ENCODE data around the gene STARD6.
"Not testable (repeated sequence)": the region's sequence is repeated elsewhere in the genome, so short reads cannot be mapped to it uniquely, and the experiment has no call there.

The STARD6 gene, protein sequence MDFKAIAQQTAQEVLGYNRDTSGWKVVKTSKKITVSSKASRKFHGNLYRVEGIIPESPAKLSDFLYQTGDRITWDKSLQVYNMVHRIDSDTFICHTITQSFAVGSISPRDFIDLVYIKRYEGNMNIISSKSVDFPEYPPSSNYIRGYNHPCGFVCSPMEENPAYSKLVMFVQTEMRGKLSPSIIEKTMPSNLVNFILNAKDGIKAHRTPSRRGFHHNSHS

DNA sequence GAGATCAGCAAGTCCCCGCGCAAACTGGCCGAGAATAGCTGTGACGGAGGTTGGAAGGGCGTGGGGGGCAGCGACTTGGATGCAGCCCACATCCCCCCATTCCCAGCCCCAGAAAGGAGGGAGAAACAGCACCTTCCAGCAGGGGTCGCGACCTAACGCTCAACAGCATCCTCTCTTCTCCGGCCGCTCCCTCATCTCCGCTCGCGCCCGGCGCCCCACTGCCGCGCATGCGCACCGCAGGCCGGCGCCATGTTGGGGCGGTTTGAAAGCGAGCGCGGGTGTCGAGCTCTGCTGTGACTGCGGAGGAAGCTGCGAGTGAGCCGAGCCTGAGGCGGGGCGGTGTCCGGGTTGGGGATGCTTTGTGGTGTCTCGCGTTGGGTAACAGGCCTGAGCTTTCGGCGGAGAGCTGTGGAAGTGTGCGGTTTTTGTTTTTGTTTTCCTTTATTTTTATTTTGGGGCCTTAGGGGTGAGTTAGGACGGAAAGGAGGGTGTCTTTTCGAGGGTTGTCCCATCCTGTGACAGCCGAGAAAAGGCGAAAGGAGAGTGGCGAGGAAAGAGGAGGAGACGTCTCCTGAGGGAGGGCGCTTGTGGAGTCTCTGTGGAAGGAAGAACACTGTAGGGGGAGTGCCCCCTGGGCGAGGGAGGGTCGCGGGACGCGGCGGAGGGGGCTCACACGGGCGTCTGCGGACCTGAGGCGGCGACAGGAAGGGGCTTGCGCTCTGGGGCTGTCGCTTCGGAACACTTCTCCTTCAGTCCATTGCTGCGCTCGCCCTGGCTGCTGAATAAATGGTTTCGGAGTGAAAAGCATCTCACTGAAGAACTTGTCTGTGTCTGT lies at the start of gene STARD6, which contains the start of gene C18orf54:
Gene STARD6, minus strand, starts transcription at position 199 of the 835 bp plus-strand sequence. CDS start 3,285 bp downstream, outside the sequence.
Gene C18orf54, plus strand, starts transcription at position 247 of the 835 bp plus-strand sequence. CDS start 2,667 bp downstream, outside the sequence.
- Histone ChIP-seq H3K4me3 (ENCODE audit: low read depth in 1 of 2, low read length in 2 of 2) (peak within 1 kb of the TSS; percentile 80 to 92), H3K27me3 (ENCODE audit: control insufficient read depth in 1 of 2, insufficient read depth in 2 of 2, low read length in 2 of 2) (no peaks in the 10 kb centered on the region), H3K9ac (ENCODE audit: low read length) (peak within 1 kb of the TSS; percentile 59), H3K36me3 (ENCODE audit: insufficient read depth, low read length) (no peaks in the 10 kb centered on the region), H3K4me1 (ENCODE audit: insufficient read depth, low read length) (peaks cover 10% of the 10 kb centered on the region), H3K27ac (ENCODE audit: low read depth, low read length) (peak within 1 kb of the TSS; percentile 37), H3K9me3 (ENCODE audit: low read length) (no peaks in the 10 kb centered on the region)

DNA sequence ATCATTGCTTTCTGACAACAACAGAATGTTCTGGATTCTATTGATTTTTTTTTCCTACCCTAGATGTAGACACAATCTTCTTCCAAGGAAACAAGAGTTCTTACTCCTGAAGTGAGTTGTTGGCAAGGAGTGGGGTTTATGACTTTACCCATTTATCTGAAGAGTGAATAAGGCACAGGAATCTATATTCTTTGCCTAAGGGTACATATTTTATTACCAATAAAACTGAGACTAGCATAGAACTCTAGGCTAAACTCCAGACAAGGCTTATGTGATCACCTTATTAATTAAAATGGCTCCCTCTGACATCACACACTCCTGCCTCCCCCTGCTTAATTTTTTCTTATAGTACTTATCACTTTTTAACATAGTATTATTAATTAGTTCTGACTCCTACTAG lies 47.6 kb upstream of the STARD6 start:
- no peaks in the 10 kb centered on the region for H3K4me1 ChIP-seq (ENCODE audit: insufficient read depth, low read length)
- no peak overlapping the region for H3K4me3 ChIP-seq (ENCODE audit: low read depth in 1 of 2, low read length in 2 of 2)
- no peak overlapping the region for H3K27ac ChIP-seq (ENCODE audit: low read depth, low read length)
- H3K27me3 ChIP-seq (ENCODE audit: control insufficient read depth in 1 of 2, insufficient read depth in 2 of 2, low read length in 2 of 2): no peaks in the 10 kb centered on the region
- H3K9ac ChIP-seq (ENCODE audit: low read length): no peak overlapping the region
- no peaks in the 10 kb centered on the region for H3K36me3 ChIP-seq (ENCODE audit: insufficient read depth, low read length)
- no peaks in the 10 kb centered on the region for H3K9me3 ChIP-seq (ENCODE audit: low read length)

DNA sequence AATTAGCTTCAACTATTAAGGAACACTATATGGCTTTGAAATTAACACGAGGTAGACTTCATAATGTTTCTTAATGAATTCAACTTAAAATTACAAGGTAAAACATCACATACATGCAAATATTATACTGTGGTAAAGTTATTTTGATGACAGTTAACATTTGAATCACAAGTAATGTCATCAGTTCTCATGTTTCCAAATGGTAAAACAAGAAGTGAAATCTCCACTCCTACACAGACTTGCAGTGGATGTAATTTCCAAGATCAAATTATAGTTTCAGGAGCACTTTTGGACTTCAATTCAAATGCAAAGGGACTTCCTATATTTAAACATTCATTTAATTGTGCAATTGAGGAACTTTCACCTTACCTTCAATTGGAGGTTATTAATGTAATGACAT lies 39.1 kb upstream of the STARD6 start:
- H3K9me3 ChIP-seq (ENCODE audit: low read length): no peaks in the 10 kb centered on the region
- H3K36me3 ChIP-seq (ENCODE audit: insufficient read depth, low read length): no peaks in the 10 kb centered on the region
- no peak overlapping the region for H3K4me3 ChIP-seq (ENCODE audit: low read depth in 1 of 2, low read length in 2 of 2)
- H3K27ac ChIP-seq (ENCODE audit: low read depth, low read length): no peak overlapping the region
- H3K4me1 ChIP-seq (ENCODE audit: insufficient read depth, low read length): no peaks in the 10 kb centered on the region
- H3K9ac ChIP-seq (ENCODE audit: low read length): no peak overlapping the region
- no peaks in the 10 kb centered on the region for H3K27me3 ChIP-seq (ENCODE audit: control insufficient read depth in 1 of 2, insufficient read depth in 2 of 2, low read length in 2 of 2)

- no peak overlapping the region for H3K27ac ChIP-seq (ENCODE audit: low read depth, low read length)
- no peak overlapping the region for H3K4me3 ChIP-seq (ENCODE audit: low read depth in 1 of 2, low read length in 2 of 2)
- H3K9me3 ChIP-seq (ENCODE audit: low read length): no peaks in the 10 kb centered on the region
- H3K4me1 ChIP-seq (ENCODE audit: insufficient read depth, low read length): no peaks in the 10 kb centered on the region
- H3K36me3 ChIP-seq (ENCODE audit: insufficient read depth, low read length): no peaks in the 10 kb centered on the region
- H3K9ac ChIP-seq (ENCODE audit: low read length): no peak overlapping the region
- no peaks in the 10 kb centered on the region for H3K27me3 ChIP-seq (ENCODE audit: control insufficient read depth in 1 of 2, insufficient read depth in 2 of 2, low read length in 2 of 2)
Observed at GRCh38 chr18:54393648-54394294, 36.1 kb upstream of the STARD6 start.

DNA sequence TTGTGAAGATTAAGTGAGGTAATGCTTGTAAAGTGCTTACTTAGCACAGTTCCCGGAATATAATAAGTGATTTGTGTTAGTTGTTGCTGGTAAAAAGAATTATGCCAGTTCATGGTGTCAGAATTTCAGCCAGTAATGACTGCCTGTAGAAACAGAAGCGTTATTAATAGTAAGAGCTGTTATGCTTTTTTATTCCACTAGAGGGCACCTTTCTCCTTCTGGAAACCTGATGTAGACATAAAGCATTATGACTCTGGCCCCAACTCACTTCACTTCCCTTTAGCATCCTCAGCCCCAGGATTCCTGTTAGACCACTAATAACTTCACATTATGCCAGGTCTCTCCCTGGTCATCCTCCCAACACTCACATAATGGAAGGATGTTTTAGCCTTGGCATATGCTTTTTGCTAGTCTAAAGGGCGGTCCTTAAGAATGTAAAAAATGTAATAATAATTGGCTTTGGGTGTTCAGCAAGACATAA lies 34.9 kb upstream of the STARD6 start:
- H3K4me1 ChIP-seq (ENCODE audit: insufficient read depth, low read length): no peaks in the 10 kb centered on the region
- no peaks in the 10 kb centered on the region for H3K36me3 ChIP-seq (ENCODE audit: insufficient read depth, low read length)
- H3K9me3 ChIP-seq (ENCODE audit: low read length): no peaks in the 10 kb centered on the region
- no peak overlapping the region for H3K9ac ChIP-seq (ENCODE audit: low read length)
- no peak overlapping the region for H3K27ac ChIP-seq (ENCODE audit: low read depth, low read length)
- H3K27me3 ChIP-seq (ENCODE audit: control insufficient read depth in 1 of 2, insufficient read depth in 2 of 2, low read length in 2 of 2): no peaks in the 10 kb centered on the region
- H3K4me3 ChIP-seq (ENCODE audit: low read depth in 1 of 2, low read length in 2 of 2): no peak overlapping the region

DNA sequence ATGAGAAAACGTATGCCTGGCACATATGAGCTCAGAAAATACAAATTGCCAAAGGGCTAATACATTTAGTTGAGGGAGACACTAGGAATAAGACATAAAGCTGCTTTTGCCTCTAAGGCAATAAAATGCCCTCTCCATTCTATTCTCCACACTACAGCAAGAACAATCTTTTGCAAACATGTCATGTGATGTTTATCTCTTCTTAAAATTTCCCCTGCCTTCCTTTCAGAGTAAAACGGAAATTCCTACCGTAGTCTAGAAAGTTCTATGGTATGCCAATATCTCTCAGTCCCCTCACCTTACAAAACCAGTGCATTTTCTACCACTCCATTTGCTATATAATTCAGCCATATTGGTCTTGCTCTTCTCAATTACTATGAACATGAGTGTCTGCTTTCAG lies 33.2 kb upstream of the STARD6 start:
- Histone ChIP-seq H3K9ac (ENCODE audit: low read length) (no peak overlapping the region), H3K27me3 (ENCODE audit: control insufficient read depth in 1 of 2, insufficient read depth in 2 of 2, low read length in 2 of 2) (no peaks in the 10 kb centered on the region), H3K36me3 (ENCODE audit: insufficient read depth, low read length) (no peaks in the 10 kb centered on the region), H3K4me1 (ENCODE audit: insufficient read depth, low read length) (no peaks in the 10 kb centered on the region), H3K4me3 (ENCODE audit: low read depth in 1 of 2, low read length in 2 of 2) (no peak overlapping the region), H3K9me3 (ENCODE audit: low read length) (no peaks in the 10 kb centered on the region), H3K27ac (ENCODE audit: low read depth, low read length) (no peak overlapping the region)

DNA sequence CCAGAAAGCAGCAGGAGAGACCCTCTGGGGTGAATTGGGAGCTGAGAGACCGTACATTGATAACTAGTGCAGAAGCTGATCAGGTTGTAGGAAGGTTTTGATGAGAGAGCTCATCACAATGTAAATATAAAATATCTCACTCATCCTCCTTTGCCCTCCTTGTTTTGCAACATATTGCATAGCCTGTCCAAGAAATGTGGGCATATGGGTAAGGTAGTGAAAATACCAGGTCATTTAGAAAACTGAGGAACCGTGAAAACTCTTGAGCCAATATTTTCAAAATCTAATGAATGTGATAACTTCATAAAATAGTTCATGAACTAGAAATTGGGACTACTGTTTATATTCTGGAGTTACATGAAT lies 31.5 kb upstream of the STARD6 start:
- Histone ChIP-seq H3K9ac (ENCODE audit: low read length) (no peak overlapping the region), H3K36me3 (ENCODE audit: insufficient read depth, low read length) (no peaks in the 10 kb centered on the region), H3K4me3 (ENCODE audit: low read depth in 1 of 2, low read length in 2 of 2) (no peak overlapping the region), H3K27me3 (ENCODE audit: control insufficient read depth in 1 of 2, insufficient read depth in 2 of 2, low read length in 2 of 2) (no peaks in the 10 kb centered on the region), H3K27ac (ENCODE audit: low read depth, low read length) (no peak overlapping the region), H3K9me3 (ENCODE audit: low read length) (no peaks in the 10 kb centered on the region), H3K4me1 (ENCODE audit: insufficient read depth, low read length) (no peaks in the 10 kb centered on the region)

GRCh38 chr18:54388203-54389142 lies 30.8 kb upstream of the STARD6 start:
- Histone ChIP-seq H3K36me3 (ENCODE audit: insufficient read depth, low read length) (no peaks in the 10 kb centered on the region), H3K4me1 (ENCODE audit: insufficient read depth, low read length) (no peaks in the 10 kb centered on the region), H3K9me3 (ENCODE audit: low read length) (no peaks in the 10 kb centered on the region), H3K4me3 (ENCODE audit: low read depth in 1 of 2, low read length in 2 of 2) (no peak overlapping the region), H3K9ac (ENCODE audit: low read length) (no peak overlapping the region), H3K27me3 (ENCODE audit: control insufficient read depth in 1 of 2, insufficient read depth in 2 of 2, low read length in 2 of 2) (no peaks in the 10 kb centered on the region), H3K27ac (ENCODE audit: low read depth, low read length) (no peak overlapping the region)

DNA sequence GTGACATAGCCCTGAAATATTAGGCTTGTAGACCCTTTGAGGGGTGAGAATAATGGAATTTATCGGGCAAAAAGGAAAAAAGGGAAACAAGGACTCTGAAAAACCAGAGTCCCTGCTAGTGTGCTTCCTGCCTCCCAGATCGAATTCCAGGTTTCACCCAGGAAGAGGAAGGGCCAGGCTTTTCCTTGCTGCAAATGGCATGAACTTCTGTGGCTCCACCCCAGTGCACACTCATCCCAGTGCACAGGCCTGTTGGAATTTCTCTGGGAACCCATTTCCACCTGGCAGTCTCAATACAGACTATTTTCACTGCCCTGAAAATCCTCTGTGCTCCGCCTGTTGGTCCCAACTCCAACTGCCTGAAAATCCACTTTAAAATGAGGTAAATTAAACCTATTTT lies 30.0 kb upstream of the STARD6 start:
- no peaks in the 10 kb centered on the region for H3K27me3 ChIP-seq (ENCODE audit: control insufficient read depth in 1 of 2, insufficient read depth in 2 of 2, low read length in 2 of 2)
- H3K4me3 ChIP-seq (ENCODE audit: low read depth in 1 of 2, low read length in 2 of 2): no peak overlapping the region
- no peaks in the 10 kb centered on the region for H3K9me3 ChIP-seq (ENCODE audit: low read length)
- H3K9ac ChIP-seq (ENCODE audit: low read length): no peak overlapping the region
- H3K36me3 ChIP-seq (ENCODE audit: insufficient read depth, low read length): no peaks in the 10 kb centered on the region
- H3K4me1 ChIP-seq (ENCODE audit: insufficient read depth, low read length): no peaks in the 10 kb centered on the region
- no peak overlapping the region for H3K27ac ChIP-seq (ENCODE audit: low read depth, low read length)

DNA sequence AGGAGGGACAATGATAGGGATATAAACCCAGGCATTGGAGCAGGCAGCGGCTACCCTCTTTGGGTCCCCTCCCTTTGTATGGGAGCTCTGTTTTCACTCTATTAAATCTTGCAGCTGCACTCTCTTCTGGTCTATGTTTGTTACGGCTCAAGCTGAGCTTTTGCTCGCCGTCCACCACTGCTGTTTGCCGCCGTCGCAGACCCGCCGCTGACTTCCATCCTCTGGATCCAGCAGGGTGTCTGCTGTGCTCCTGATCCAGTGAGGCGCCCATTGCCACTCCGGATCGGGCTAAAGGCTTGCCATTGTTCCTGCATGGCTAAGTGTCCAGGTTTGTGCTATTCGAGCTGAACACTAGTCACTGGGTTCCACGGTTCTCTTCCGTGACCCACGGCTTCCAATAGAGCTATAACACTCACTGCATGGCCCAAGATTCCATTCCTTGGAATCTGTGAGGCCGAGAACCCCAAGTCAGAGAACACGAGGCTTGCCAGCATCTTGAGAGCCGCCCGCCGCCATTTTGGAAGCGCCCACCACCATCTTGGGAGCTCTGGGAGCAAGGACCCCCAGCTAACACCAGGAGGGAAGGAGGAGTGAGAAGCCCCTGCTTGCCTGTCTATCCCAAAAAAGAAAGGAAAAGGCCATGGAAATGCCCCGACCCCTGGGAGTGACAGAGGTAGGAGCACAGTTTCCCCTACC lies 29.3 kb upstream of the STARD6 start:
- not testable (repeated sequence) for H3K27ac ChIP-seq (ENCODE audit: low read depth, low read length); H3K9me3 ChIP-seq (ENCODE audit: low read length); H3K4me3 ChIP-seq (ENCODE audit: low read depth in 1 of 2, low read length in 2 of 2); H3K4me1 ChIP-seq (ENCODE audit: insufficient read depth, low read length); H3K36me3 ChIP-seq (ENCODE audit: insufficient read depth, low read length); H3K9ac ChIP-seq (ENCODE audit: low read length); H3K27me3 ChIP-seq (ENCODE audit: control insufficient read depth in 1 of 2, insufficient read depth in 2 of 2, low read length in 2 of 2)
